ENCODE measurements around the gene SOS1.
"Not testable (repeated sequence)": the region's sequence is repeated elsewhere in the genome, so short reads cannot be mapped to it uniquely, and the experiment has no call there.

The SOS1 gene

DNA sequence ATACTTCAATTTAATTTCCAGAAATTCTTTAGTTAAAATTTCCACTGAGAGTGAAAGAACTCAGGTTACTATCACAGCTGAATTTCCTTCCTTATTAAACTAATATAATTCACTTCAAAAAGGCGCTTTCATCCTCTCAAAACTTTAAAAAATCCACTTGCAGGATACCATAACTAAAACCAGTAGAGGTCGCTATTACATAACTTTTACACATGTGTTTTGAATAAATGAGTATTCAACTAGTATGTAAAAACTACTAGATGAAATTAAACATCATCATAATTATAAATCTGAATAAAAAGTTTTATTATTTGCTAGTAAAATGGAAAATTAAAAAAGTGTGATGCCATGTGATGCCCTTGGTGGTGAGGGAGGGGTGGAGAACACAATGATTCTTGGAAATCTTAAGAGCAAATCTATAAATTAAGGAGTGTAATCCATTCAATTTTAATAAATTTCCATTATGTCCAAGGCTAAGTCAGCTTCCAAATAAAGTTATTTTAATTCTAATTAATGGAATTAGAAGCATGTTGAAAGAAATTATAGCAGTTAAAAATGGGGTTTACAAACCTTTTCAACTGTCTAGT is 61.4 kb downstream of the SOS1 start:
- TF ChIP-seq, protein P1, sequence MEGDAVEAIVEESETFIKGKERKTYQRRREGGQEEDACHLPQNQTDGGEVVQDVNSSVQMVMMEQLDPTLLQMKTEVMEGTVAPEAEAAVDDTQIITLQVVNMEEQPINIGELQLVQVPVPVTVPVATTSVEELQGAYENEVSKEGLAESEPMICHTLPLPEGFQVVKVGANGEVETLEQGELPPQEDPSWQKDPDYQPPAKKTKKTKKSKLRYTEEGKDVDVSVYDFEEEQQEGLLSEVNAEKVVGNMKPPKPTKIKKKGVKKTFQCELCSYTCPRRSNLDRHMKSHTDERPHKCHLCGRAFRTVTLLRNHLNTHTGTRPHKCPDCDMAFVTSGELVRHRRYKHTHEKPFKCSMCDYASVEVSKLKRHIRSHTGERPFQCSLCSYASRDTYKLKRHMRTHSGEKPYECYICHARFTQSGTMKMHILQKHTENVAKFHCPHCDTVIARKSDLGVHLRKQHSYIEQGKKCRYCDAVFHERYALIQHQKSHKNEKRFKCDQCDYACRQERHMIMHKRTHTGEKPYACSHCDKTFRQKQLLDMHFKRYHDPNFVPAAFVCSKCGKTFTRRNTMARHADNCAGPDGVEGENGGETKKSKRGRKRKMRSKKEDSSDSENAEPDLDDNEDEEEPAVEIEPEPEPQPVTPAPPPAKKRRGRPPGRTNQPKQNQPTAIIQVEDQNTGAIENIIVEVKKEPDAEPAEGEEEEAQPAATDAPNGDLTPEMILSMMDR (IDR thresholded peaks at IDR 0.05; ENCODE audit: borderline replicate concordance, insufficient read depth, low read depth, low read length): peak; percentile 32; the same call in 1 of the 2 replicates
- no peak overlapping the region for H3K4me3 ChIP-seq (ENCODE audit: low read depth, low read length)

DNA sequence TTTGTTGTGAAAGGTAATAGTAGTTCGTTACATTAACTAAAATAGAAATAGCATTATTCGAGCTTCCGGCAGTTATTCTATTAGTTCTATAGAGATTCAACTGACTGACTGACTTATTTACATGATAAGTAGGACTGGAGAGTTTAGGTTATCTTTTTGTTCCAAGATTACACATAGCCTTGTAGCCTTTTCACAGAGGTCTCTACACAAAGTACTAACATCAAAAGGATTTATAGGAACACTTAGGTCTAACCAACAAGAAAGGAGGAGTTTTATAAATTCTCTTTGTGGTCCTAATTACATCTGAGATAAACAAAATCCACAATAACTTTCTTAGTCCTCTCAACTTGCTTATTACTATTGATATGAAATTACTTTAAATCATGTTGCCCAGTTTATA is 62.8 kb downstream of the SOS1 start:
- TF ChIP-seq, protein P1 (IDR thresholded peaks at IDR 0.05; ENCODE audit: borderline replicate concordance, insufficient read depth, low read depth, low read length): no peak

DNA sequence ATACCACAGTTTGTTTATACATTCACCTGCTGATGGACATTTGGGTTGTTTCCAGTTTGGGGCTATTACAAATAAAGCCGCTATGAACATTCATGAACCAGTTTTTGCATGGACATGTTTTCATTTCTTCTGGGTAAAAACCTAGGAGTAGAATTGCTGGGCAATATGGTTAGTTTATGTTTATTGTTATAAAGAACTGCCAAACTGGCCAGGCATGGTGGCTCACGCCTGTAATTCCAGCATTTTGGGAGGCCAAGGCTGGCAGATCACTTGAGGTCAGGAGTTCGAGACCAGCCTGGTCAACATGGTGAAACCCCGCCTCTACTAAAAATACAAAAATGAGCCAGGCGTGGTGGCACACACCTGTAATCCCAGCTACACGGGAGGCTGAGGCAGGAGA is 68.2 kb downstream of the SOS1 start:
- not testable (repeated sequence) for H3K4me3 ChIP-seq (ENCODE audit: low read depth, low read length)

More for the DNA sequence above, 62.8 kb downstream of the SOS1 start:
- no peak overlapping the region for H3K4me3 ChIP-seq (ENCODE audit: low read depth, low read length)

DNA sequence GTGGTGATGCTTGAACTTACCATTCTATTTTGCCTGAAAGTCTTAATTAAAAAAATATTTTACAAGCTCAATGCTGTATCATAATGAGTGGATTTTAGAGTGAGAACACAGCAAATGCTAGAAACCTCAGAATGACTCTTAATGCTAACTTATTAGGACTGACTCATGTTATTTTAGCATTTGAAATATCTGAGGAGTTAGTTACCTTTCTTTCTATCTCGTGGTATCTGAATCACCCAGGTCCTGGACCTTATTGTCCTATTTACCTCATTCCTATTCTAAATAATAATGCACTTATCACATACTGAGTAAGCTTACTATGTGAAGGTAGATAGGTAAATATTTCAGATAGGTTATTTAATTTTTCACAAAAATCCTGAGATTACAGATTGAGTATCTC is 70.7 kb downstream of the SOS1 start:
- TF ChIP-seq, protein P1 (IDR thresholded peaks at IDR 0.05; ENCODE audit: borderline replicate concordance, insufficient read depth, low read depth, low read length): no peak
- H3K4me3 ChIP-seq (ENCODE audit: low read depth, low read length): no peak overlapping the region

DNA sequence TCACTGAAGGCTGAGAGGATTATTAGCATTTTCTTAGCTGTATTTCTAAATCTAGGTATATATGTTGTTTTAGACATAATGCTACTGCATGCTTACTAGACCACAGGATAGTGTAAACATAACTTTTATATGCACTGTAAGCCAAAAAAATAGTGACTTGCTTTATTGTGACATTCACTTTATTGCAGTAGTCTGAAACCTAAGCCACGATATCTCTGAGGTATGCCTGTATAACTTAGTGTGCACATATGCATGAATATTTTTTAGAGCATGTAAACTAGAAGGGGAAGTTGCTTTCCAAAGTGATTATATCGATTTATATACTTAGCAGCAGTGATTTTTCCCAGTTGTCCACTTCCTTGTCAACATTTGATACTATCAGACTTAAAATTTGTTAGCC is 81.8 kb downstream of the SOS1 start:
- H3K4me3 ChIP-seq (ENCODE audit: low read depth, low read length): no peak overlapping the region
- TF ChIP-seq, protein P1 (IDR thresholded peaks at IDR 0.05; ENCODE audit: borderline replicate concordance, insufficient read depth, low read depth, low read length): no peak

DNA sequence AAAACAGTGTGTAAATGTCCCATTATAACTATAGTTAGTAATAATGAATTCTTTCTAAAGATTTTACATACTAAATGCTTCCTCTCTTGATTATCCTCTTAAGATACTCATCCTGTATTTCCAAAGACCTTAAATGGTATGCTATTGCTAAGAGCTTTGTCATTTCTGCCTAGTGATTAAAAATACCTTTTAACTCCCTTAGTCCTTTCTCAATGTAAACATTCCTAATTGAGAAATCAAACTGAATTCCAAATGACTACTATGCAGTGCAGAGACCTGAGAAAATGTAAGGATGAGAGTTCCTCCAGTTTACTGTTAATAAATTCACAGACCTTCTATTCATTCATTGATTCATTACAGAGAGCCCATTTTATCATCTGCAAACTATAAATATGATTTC is 86.9 kb downstream of the SOS1 start:
- no peak overlapping the region for H3K4me3 ChIP-seq (ENCODE audit: low read depth, low read length)
- TF ChIP-seq, protein P1 (IDR thresholded peaks at IDR 0.05; ENCODE audit: borderline replicate concordance, insufficient read depth, low read depth, low read length): no peak

DNA sequence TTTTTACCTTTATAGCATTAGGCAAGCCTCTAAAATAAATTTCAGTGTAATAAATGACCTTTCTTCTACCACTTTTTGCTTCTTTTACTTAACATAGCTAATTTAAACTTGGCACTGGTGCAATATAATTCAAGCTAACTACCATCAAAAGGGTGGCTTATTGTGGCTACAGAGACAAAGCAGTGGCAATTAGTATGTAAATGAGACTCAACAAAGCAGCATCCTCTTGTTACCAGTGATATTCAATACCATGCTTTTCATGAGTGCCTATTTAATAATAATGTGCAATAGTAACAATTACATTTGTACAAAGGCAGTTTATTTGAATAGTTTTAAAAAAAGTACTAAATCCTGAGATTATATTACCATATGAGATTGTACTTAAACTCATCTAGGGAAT is 93.4 kb downstream of the SOS1 start:
- TF ChIP-seq, protein P1 (IDR thresholded peaks at IDR 0.05; ENCODE audit: borderline replicate concordance, insufficient read depth, low read depth, low read length): no peak
- no peak overlapping the region for H3K4me3 ChIP-seq (ENCODE audit: low read depth, low read length)

DNA sequence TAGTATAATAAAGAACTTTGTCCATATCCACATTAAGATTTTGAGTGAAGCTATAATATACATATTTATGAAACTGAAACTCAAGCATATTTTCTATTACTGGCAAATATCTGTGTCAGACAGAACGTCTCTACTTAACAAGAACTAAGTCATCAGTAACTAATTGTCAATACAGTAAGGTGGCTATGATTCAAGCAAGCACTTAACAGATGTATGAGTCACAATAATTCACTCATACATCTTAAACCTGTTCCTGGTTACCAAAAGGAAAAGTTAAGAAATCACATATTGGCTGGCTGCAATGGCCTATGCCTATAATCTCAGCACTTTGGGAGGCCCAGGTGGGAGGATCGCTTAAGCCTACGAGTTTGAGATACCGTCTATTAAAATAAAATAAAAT is 96.0 kb downstream of the SOS1 start:
- no peak overlapping the region for H3K4me3 ChIP-seq (ENCODE audit: low read depth, low read length)
- TF ChIP-seq, protein P1 (IDR thresholded peaks at IDR 0.05; ENCODE audit: borderline replicate concordance, insufficient read depth, low read depth, low read length): no peak

All from GM12875 (cell line).